H9 (cell line): ENCODE measurements around the gene FHL3. TPM values are rescaled to one million over a fixed set of nuclear protein-coding genes. Genes with fewer than 3 reads are reported as not detected.

Experiments used
- DNase-seq: peaks from one replicate; pipeline ENCODE4 v3.0.0-alpha.2; 2017
- H2AFZ ChIP-seq: one replicate; pipeline ENCODE4 v1.6.1; 2013; ENCODE audit warnings: mild to moderate bottlenecking, low read length, control low read depth, moderate library complexity
- H2AK5ac ChIP-seq: 2 replicates; pipeline ENCODE4 v1.6.1; 2013; ENCODE audit warnings: low read length, control low read depth, mixed read lengths; ENCODE audit not compliant: insufficient read length
- H2BK120ac ChIP-seq: one replicate; pipeline ENCODE4 v1.6.1; 2013; ENCODE audit warnings: low read depth, mild to moderate bottlenecking, low read length, control low read depth, inconsistent platforms; ENCODE audit not compliant: poor library complexity, severe bottlenecking
- H2BK12ac ChIP-seq: 2 replicates; pipeline ENCODE4 v1.6.1; 2013; ENCODE audit warnings: low read length, control low read depth, mixed read lengths, low read depth; ENCODE audit not compliant: insufficient read length
- H2BK15ac ChIP-seq: 2 replicates; pipeline ENCODE4 v1.6.1; 2013; ENCODE audit warnings: low read depth, low read length, control low read depth
- H2BK20ac ChIP-seq: one replicate; pipeline ENCODE4 v1.6.1; 2013; ENCODE audit warnings: low read depth, mild to moderate bottlenecking, low read length, control low read depth, inconsistent platforms; ENCODE audit not compliant: poor library complexity, severe bottlenecking
- H2BK5ac ChIP-seq: 2 replicates; pipeline ENCODE4 v1.6.1; 2013; ENCODE audit warnings: low read length, control low read depth, mixed read lengths; ENCODE audit not compliant: insufficient read length
- H3K14ac ChIP-seq: 2 replicates; pipeline ENCODE4 v1.6.1; 2013; ENCODE audit warnings: low read length, control low read depth; ENCODE audit not compliant: insufficient read depth
- H3K18ac ChIP-seq: 2 replicates; pipeline ENCODE4 v1.6.1; 2013; ENCODE audit warnings: low read depth, mild to moderate bottlenecking, mixed read lengths, low read length, control low read depth; ENCODE audit not compliant: insufficient read length
- H3K23ac ChIP-seq: 2 replicates; pipeline ENCODE4 v1.6.1; 2013; ENCODE audit warnings: low read length, control low read depth, mixed read lengths, low read depth; ENCODE audit not compliant: insufficient read length
- H3K23me2 ChIP-seq: 2 replicates; pipeline ENCODE4 v1.6.1; 2013; ENCODE audit warnings: low read depth, mild to moderate bottlenecking, mixed read lengths, low read length, control low read depth; ENCODE audit not compliant: insufficient read length, poor library complexity, severe bottlenecking
- H3K27ac ChIP-seq: 2 replicates; pipeline ENCODE4 v1.5.1; 2013; ENCODE audit warnings: low read length, control low read depth, mixed read lengths, low read depth; ENCODE audit not compliant: insufficient read length
- H3K27me3 ChIP-seq: 2 replicates; pipeline ENCODE4 v1.6.1; 2013; ENCODE audit warnings: low read length, control low read depth, inconsistent platforms; ENCODE audit not compliant: insufficient read depth
- H3K4ac ChIP-seq: 2 replicates; pipeline ENCODE4 v1.6.1; 2013; ENCODE audit warnings: low read depth, mild to moderate bottlenecking, control low read depth, inconsistent platforms, low read length, moderate library complexity
- H3K4me1 ChIP-seq: 2 replicates; pipeline ENCODE4 v1.6.1; 2013; ENCODE audit warnings: low read length, control low read depth, inconsistent platforms; ENCODE audit not compliant: insufficient read depth
- H3K4me2 ChIP-seq: 2 replicates; pipeline ENCODE4 v1.6.1; 2013; ENCODE audit warnings: low read length, control low read depth, mixed read lengths; ENCODE audit not compliant: insufficient read length, insufficient read depth
- H3K56ac ChIP-seq: 2 replicates; pipeline ENCODE4 v1.6.1; 2013; ENCODE audit warnings: low read depth, mild to moderate bottlenecking, mixed read lengths, low read length, control low read depth; ENCODE audit not compliant: insufficient read length
- H3K79me1 ChIP-seq: 2 replicates; pipeline ENCODE4 v1.6.1; 2013; ENCODE audit warnings: low read depth, mild to moderate bottlenecking, moderate library complexity, low read length, control low read depth, inconsistent platforms; ENCODE audit not compliant: insufficient read depth, poor library complexity, severe bottlenecking
- H3K79me2 ChIP-seq: 2 replicates; pipeline ENCODE4 v1.6.1; 2013; ENCODE audit warnings: low read length, control low read depth, inconsistent platforms; ENCODE audit not compliant: insufficient read depth
- H3K9ac ChIP-seq: 2 replicates; pipeline ENCODE4 v1.6.1; 2013; ENCODE audit warnings: low read length, control low read depth, mixed read lengths; ENCODE audit not compliant: insufficient read length; ENCODE audit errors: extremely low read depth
- H3K9me3 ChIP-seq: one replicate; pipeline ENCODE4 v1.6.1; 2013; ENCODE audit warnings: low read depth, low read length, inconsistent platforms; ENCODE audit not compliant: control insufficient read depth
- H3T11ph ChIP-seq: one replicate; pipeline ENCODE4 v1.6.1; 2013; ENCODE audit warnings: mild to moderate bottlenecking, low read length, control low read depth, inconsistent platforms
- H4K20me1 ChIP-seq: one replicate; pipeline ENCODE4 v1.6.1; 2013; ENCODE audit not compliant: control insufficient read depth, insufficient read length, insufficient read depth
- H4K5ac ChIP-seq: 2 replicates; pipeline ENCODE4 v1.6.1; 2013; ENCODE audit warnings: low read depth, mild to moderate bottlenecking, mixed read lengths, low read length, control low read depth; ENCODE audit not compliant: insufficient read length
- H4K8ac ChIP-seq: replicated peaks from 2 replicates; pipeline ENCODE4 v1.6.1; 2013; ENCODE audit warnings: low read length, control low read depth, mixed read lengths, low read depth; ENCODE audit not compliant: insufficient read length
- H4K91ac ChIP-seq: 2 replicates; pipeline ENCODE4 v1.6.1; 2013; ENCODE audit warnings: low read depth, mild to moderate bottlenecking, moderate library complexity, mixed read lengths, low read length, control low read depth; ENCODE audit not compliant: insufficient read length
- H3K27ac Mint-ChIP-seq, 3 experiments: 2 replicates in 2 of 3; 3 replicates in 1 of 3; pipeline ENCODE4 v1.8.0; 2020 to 2021; ENCODE audit warnings: mixed read lengths in 3 of 3, mild to moderate bottlenecking in 1 of 3, moderate library complexity in 1 of 3
- H3K27me3 Mint-ChIP-seq: 2 replicates; pipeline ENCODE4 v1.8.0; 2021; ENCODE audit warnings: low read depth, mild to moderate bottlenecking, moderate library complexity, mixed read lengths
- H3K36me3 Mint-ChIP-seq, 3 experiments: 2 replicates in 2 of 3; 3 replicates in 1 of 3; pipeline ENCODE4 v1.8.0; 2020 to 2021; ENCODE audit warnings: low read depth in 3 of 3, mixed read lengths in 3 of 3; ENCODE audit not compliant: insufficient read depth in 1 of 3
- H3K4me1 Mint-ChIP-seq, 2 experiments: 2 replicates each; pipeline ENCODE4 v1.8.0; 2020; ENCODE audit warnings: mixed read lengths in 2 of 2
- H3K4me3 Mint-ChIP-seq, 2 experiments: 2 replicates in 1 of 2; 3 replicates in 1 of 2; pipeline ENCODE4 v1.8.0; 2020 to 2021; ENCODE audit warnings: mild to moderate bottlenecking in 2 of 2, mixed read lengths in 2 of 2, moderate library complexity in 1 of 2
- H3K9me3 Mint-ChIP-seq, 2 experiments: 2 replicates in 1 of 2; 3 replicates in 1 of 2; pipeline ENCODE4 v1.8.0; 2020; ENCODE audit warnings: mild to moderate bottlenecking in 2 of 2, mixed read lengths in 2 of 2, moderate library complexity in 1 of 2
- CTCF ChIP-seq: fragments of 200-600 bp; sonication (generic); conservative IDR thresholded peaks from 3 replicates; pipeline ENCODE4 v1.8.0; 2021; ENCODE audit warnings: antibody characterized with exemption, mild to moderate bottlenecking
- WGBS: extraction: QIAGEN DNeasy Blood & Tissue Kit; methylation state at CpG from one replicate; pipeline ENCODE4 v1.1.7; 2013; ENCODE audit warnings: missing lambda C conversion rate, low lambda C conversion rate, mixed read lengths; ENCODE audit not compliant: insufficient read length; ENCODE audit errors: extremely low coverage; 5-methylcytosine and 5-hydroxymethylcytosine counted together
- total RNA-seq: library from RNA; stranded (reverse); gene quantifications from 2 replicates; pipeline ENCODE4 v1.2.1, GENCODE V29; 2021

FHL3 gene
- total RNA-seq, 1 experiment from 2014 or later, result 32.8 TPM

GRCh38 chr1:37948166-37948565, 57.1 kb downstream of the FHL3 start:
- H3K14ac ChIP-seq, result no peak overlapping the region
- no peak overlapping the region for H3K18ac ChIP-seq
- H3T11ph ChIP-seq, result no peak overlapping the region
- no peak overlapping the region for H4K8ac ChIP-seq
- TF ChIP-seq CTCF, result no peak
- H3K27me3 Mint-ChIP-seq, result no peaks in the 10 kb centered on the region
- H3K27me3 ChIP-seq, result no peaks in the 10 kb centered on the region
- H3K4me2 ChIP-seq, result no peak overlapping the region
- H3K79me1 ChIP-seq, result no peaks in the 10 kb centered on the region
- H2AK5ac ChIP-seq, result no peak overlapping the region
- H3K27ac Mint-ChIP-seq, result no peak overlapping the region
- peaks cover 3% of the 10 kb centered on the region for H3K23me2 ChIP-seq
- no peak overlapping the region for H3K23ac ChIP-seq
- H2BK20ac ChIP-seq, result no peak overlapping the region
- no peak for DNase-seq
- H4K91ac ChIP-seq, result no peak overlapping the region
- H3K4me1 Mint-ChIP-seq, result peaks cover 20 to 23% of the 10 kb centered on the region in 2 experiments
- H3K56ac ChIP-seq, result no peak overlapping the region
- no peak overlapping the region for H3K9ac ChIP-seq
- H3K27ac ChIP-seq, result no peak overlapping the region
- H2BK5ac ChIP-seq, result no peak overlapping the region
- H2AFZ ChIP-seq, result no peak overlapping the region
- no CpG with 5 or more reads among the region's 2 CpGs for WGBS
- no peak overlapping the region for H2BK15ac ChIP-seq
- no peak overlapping the region; a peak in 1 of 5 replicates for H3K4me3 Mint-ChIP-seq
- H3K79me2 ChIP-seq, result no peaks in the 10 kb centered on the region
- H3K36me3 Mint-ChIP-seq, result peaks cover 0 to 2% (median 2%) of the 10 kb centered on the region in 3 experiments; a peak in 2 of 7 replicates
- no peaks in the 10 kb centered on the region for H3K9me3 ChIP-seq
- no peak overlapping the region for H4K5ac ChIP-seq
- no peaks in the 10 kb centered on the region for H3K4me1 ChIP-seq
- no peaks in the 10 kb centered on the region for H4K20me1 ChIP-seq
- no peak overlapping the region for H3K4ac ChIP-seq
- H2BK120ac ChIP-seq, result no peak overlapping the region
- no peaks in the 10 kb centered on the region for H3K9me3 Mint-ChIP-seq
- no peak overlapping the region for H2BK12ac ChIP-seq
